OCI-LY1 (cell line): ENCODE data around the gene PITPNM3.

ENCODE experiments used
- CTCF ChIP-seq: fragments of 200-600 bp; sonication (generic), shearing (Covaris generic); IDR thresholded peaks from 2 replicates; pipeline ENCODE4 v1.5.1; 2017; ENCODE audit warnings: mild to moderate bottlenecking, antibody characterized with exemption, low read length, moderate library complexity, mixed read lengths
- EZH2 ChIP-seq: fragments of 200-600 bp; sonication (generic), shearing (Covaris generic); IDR thresholded peaks from 2 replicates; pipeline ENCODE4 v1.8.0; 2017; ENCODE audit warnings: borderline replicate concordance, mixed run types, mild to moderate bottlenecking, antibody characterized with exemption, low read length, moderate library complexity, mixed read lengths

GRCh38 chr17:6524520-6524919, 31.8 kb downstream of the PITPNM3 start:
- no peak for TF ChIP-seq CTCF
- TF ChIP-seq EZH2 = no peak
